T follicular helper cell (primary cell): Measurements from ENCODE around the gene CD84.
"Not testable (repeated sequence)": the region's sequence is repeated elsewhere in the genome, so short reads cannot be mapped to it uniquely, and the experiment has no call there.

Source experiments
- DNase-seq: peaks from one replicate; pipeline ENCODE4 v3.0.0-alpha.2; 2020; ENCODE audit warnings: low read depth

Gene CD84

GRCh38 chr1:160608941-160609340 lies 29.6 kb upstream of the CD84 start:
- DNase-seq: no peak

- no peak for DNase-seq
Observed at GRCh38 chr1:160608514-160608913, 29.2 kb upstream of the CD84 start.

- DNase-seq: no peak
Observed at GRCh38 chr1:160608057-160608456, 28.8 kb upstream of the CD84 start.

- DNase-seq: no peak
Observed at GRCh38 chr1:160607672-160608032, 28.4 kb upstream of the CD84 start.

GRCh38 chr1:160607011-160607671 lies 27.8 kb upstream of the CD84 start:
- peak; percentile 54 for DNase-seq

GRCh38 chr1:160606611-160607010 lies 27.3 kb upstream of the CD84 start:
- no peak for DNase-seq

- no peak for DNase-seq
Observed at GRCh38 chr1:160605792-160606479, 26.6 kb upstream of the CD84 start.

GRCh38 chr1:160605205-160605604 lies 25.9 kb upstream of the CD84 start:
- DNase-seq: no peak

GRCh38 chr1:160597705-160598104 lies 18.4 kb upstream of the CD84 start:
- no peak for DNase-seq

- no peak for DNase-seq
Observed at GRCh38 chr1:160597051-160597450, 17.8 kb upstream of the CD84 start.

- DNase-seq: no peak
Observed at GRCh38 chr1:160590488-160590887, 11.2 kb upstream of the CD84 start.

GRCh38 chr1:160588468-160588867 lies 9.2 kb upstream of the CD84 start:
- no peak for DNase-seq

GRCh38 chr1:160584784-160585183 lies 5.5 kb upstream of the CD84 start:
- DNase-seq: no peak

GRCh38 chr1:160582976-160583375 lies 3.7 kb upstream of the CD84 start:
- not testable (repeated sequence) for DNase-seq

- DNase-seq: no peak
Observed at GRCh38 chr1:160581961-160582360, 2.7 kb upstream of the CD84 start.

- no peak for DNase-seq
Observed at GRCh38 chr1:160580221-160580812, 1.0 kb upstream of the CD84 start.

GRCh38 chr1:160578525-160579191 lies 638 bp downstream of the CD84 start:
- DNase-seq: no peak

- DNase-seq: no peak
Observed at GRCh38 chr1:160578175-160578524, 1.1 kb downstream of the CD84 start.

- no peak for DNase-seq
Observed at GRCh38 chr1:160577671-160578070, 1.6 kb downstream of the CD84 start.

GRCh38 chr1:160576884-160577283 lies 2.4 kb downstream of the CD84 start:
- DNase-seq: no peak

- no peak for DNase-seq
Observed at GRCh38 chr1:160576390-160576789, 2.9 kb downstream of the CD84 start.

GRCh38 chr1:160575112-160575664 lies 4.1 kb downstream of the CD84 start:
- DNase-seq: no peak

GRCh38 chr1:160570840-160571239 lies 8.5 kb downstream of the CD84 start:
- no peak for DNase-seq
